Placental pericyte (primary cell): ENCODE measurements around the gene LAMC3. TPM values are rescaled to one million over a fixed set of nuclear protein-coding genes. Genes with fewer than 3 reads are reported as not detected.

Experiments
- small RNA-seq: library from RNA; depleted of rRNA; stranded (forward); fragments of <200 nt; gene quantifications from one replicate; pipeline ENCODE3, GENCODE V24; 2012; ENCODE audit warnings: low replicate concordance
- total RNA-seq: library from RNA; depleted of rRNA; stranded (reverse); fragments of >200 nt; gene quantifications from 2 replicates; pipeline ENCODE4 v1.2.3, GENCODE V29; 2012

LAMC3 gene
- 0.44 and 2.1 TPM in 2 replicates for total RNA-seq

GRCh38 chr9:131008909-131009618 is at the start of gene LAMC3:
Gene LAMC3 (plus strand): TSS chr9:131009174. CDS start chr9:131009215, 41 bp downstream.

GRCh38 chr9:131096269-131097125 is 87.5 kb downstream of the LAMC3 start, which contains the start of gene AIF1L:
Gene AIF1L (plus strand): TSS chr9:131096531. CDS start chr9:131096630, 99 bp downstream.

GRCh38 chr9:131125288-131126058 is 116.5 kb downstream of the LAMC3 start, which contains the start of gene NUP214:
Gene NUP214 (plus strand): TSS chr9:131125586. CDS start chr9:131125705, 119 bp downstream.

Small RNA genes within 50 kb of the gene (small RNA-seq; reads per million reads assigned to genes)
- not detected for gene RF00322
- gene RNU6-881P = not detected

Other genes with a start within 250 kb of the LAMC3 start
- 79.3 and 81.0 TPM in 2 replicates for gene ABL1, start 173.9 kb upstream of the LAMC3 start, total RNA-seq
- not detected in 2 replicates for gene QRFP, start 112.4 kb upstream of the LAMC3 start, total RNA-seq
- 2.4 and 17.9 TPM in 2 replicates for gene FIBCD1, start 69.9 kb upstream of the LAMC3 start, total RNA-seq
- gene AIF1L, start 87.4 kb downstream of the LAMC3 start, total RNA-seq = 0.14 and 0.22 TPM in 2 replicates
- gene NUP214, start 116.4 kb downstream of the LAMC3 start, total RNA-seq = 15.8 and 27.6 TPM in 2 replicates